SK-N-SH (cell line): ENCODE data around the gene GAL3ST3. TPM values are rescaled to one million over a fixed set of nuclear protein-coding genes. Genes with fewer than 3 reads are reported as not detected.

Experiments
- CTCF ChIA-PET: fragments of 300-600, 350-600 bp; formaldehyde crosslinking; extraction: SDS; loops from one replicate; lab custom pipeline; 2021; lab: Yijun Ruan, JAX
- POLR2A ChIA-PET: fragments of 350-600 bp; sonication (Branson Sonifier 250); formaldehyde crosslinking; extraction: SDS; loops from one replicate; lab custom pipeline; 2020; ENCODE audit warnings: antibody characterized with exemption, inconsistent platforms; lab: Yijun Ruan, JAX
- DNase-seq: peaks from one replicate; pipeline ENCODE4 v3.0.0; 2012
- H2AFZ ChIP-seq: fragments of 200-600 bp; sonication (generic); 2 replicates; pipeline ENCODE4 v1.8.1; 2016; ENCODE audit warnings: antibody characterized with exemption, mild to moderate bottlenecking, low read depth
- H3F3A ChIP-seq: fragments of 200-600 bp; sonication (generic); replicated peaks from 2 replicates; pipeline ENCODE3; 2016; ENCODE audit warnings: antibody characterized with exemption, mild to moderate bottlenecking; ENCODE audit not compliant: insufficient read depth
- H3K27ac ChIP-seq, 2 experiments: fragments of 200-500 bp in 1 of 2; fragments of 200-600 bp in 1 of 2; sonication (Bioruptor generic) in 1 of 2; sonication (generic), shearing (Covaris generic) in 1 of 2; 2 replicates each; pipeline versions ENCODE4 v1.5.1 to v1.6.1; 2014 to 2016; ENCODE audit warnings: low read depth in 2 of 2, inconsistent platforms in 1 of 2, low read length in 1 of 2, mild to moderate bottlenecking in 1 of 2, mixed read lengths in 1 of 2
- H3K27me3 ChIP-seq: fragments of 200-600 bp; sonication (generic), shearing (Covaris generic); 2 replicates; pipeline ENCODE4 v1.6.1; 2016; ENCODE audit warnings: mixed run types; ENCODE audit not compliant: insufficient read depth
- H3K36me3 ChIP-seq, 2 experiments: fragments of 200-500 bp in 1 of 2; fragments of 200-600 bp in 1 of 2; sonication (Bioruptor generic) in 1 of 2; sonication (generic) in 1 of 2; replicated peaks in 1 of 2; 2 replicates each; pipeline versions ENCODE3 to v1.5.1; 2014 to 2016; ENCODE audit warnings: low read length in 1 of 2, mild to moderate bottlenecking in 1 of 2; ENCODE audit not compliant: insufficient read depth in 2 of 2, control insufficient read depth in 1 of 2
- H3K4me1 ChIP-seq, 2 experiments: fragments of 200-500 bp in 1 of 2; fragments of 200-600 bp in 1 of 2; sonication (Bioruptor generic) in 1 of 2; sonication (generic), shearing (Covaris generic) in 1 of 2; 2 replicates each; pipeline versions ENCODE4 v1.5.1 to v1.6.1; 2014 to 2016; ENCODE audit warnings: low read depth in 1 of 2, low read length in 1 of 2, mixed run types in 1 of 2; ENCODE audit not compliant: insufficient read depth in 2 of 2, control insufficient read depth in 1 of 2
- H3K4me2 ChIP-seq: fragments of 200-600 bp; sonication (generic), shearing (Covaris generic); 2 replicates; pipeline ENCODE4 v1.6.1; 2017; ENCODE audit warnings: mixed run types
- H3K4me3 ChIP-seq, 2 experiments: fragments of 200-500 bp in 1 of 2; fragments of 200-600 bp in 1 of 2; sonication (Bioruptor generic) in 1 of 2; sonication (generic), shearing (Covaris generic) in 1 of 2; 2 replicates each; pipeline versions ENCODE4 v1.5.1 to v1.8.1; 2014 to 2016; ENCODE audit warnings: low read depth in 2 of 2, inconsistent platforms in 1 of 2, low read length in 1 of 2, mild to moderate bottlenecking in 1 of 2, mixed read lengths in 1 of 2, moderate library complexity in 1 of 2
- H3K79me2 ChIP-seq: fragments of 200-600 bp; sonication (generic); 2 replicates; pipeline ENCODE4 v1.8.1; 2017; ENCODE audit warnings: mild to moderate bottlenecking; ENCODE audit not compliant: insufficient read depth
- H3K9ac ChIP-seq: fragments of 200-600 bp; sonication (generic); 2 replicates; pipeline ENCODE4 v1.6.1; 2017; ENCODE audit warnings: mixed run types
- H3K9me2 ChIP-seq: fragments of 200-600 bp; sonication (generic); 2 replicates; pipeline ENCODE4 v1.6.1; 2017; ENCODE audit warnings: mixed run types
- H3K9me3 ChIP-seq: fragments of 200-600 bp; sonication (generic); 2 replicates; pipeline ENCODE4 v1.6.1; 2017; ENCODE audit warnings: mixed run types, mild to moderate bottlenecking, moderate library complexity
- H4K20me1 ChIP-seq: fragments of 200-600 bp; sonication (generic); 2 replicates; pipeline ENCODE4 v1.6.1; 2017; ENCODE audit warnings: mild to moderate bottlenecking, mixed run types; ENCODE audit not compliant: insufficient read depth
- CTCF ChIP-seq: fragments of 200-600 bp; sonication (generic); IDR thresholded peaks from 2 replicates; pipeline ENCODE4 v1.6.1; 2017; ENCODE audit warnings: antibody characterized with exemption, mild to moderate bottlenecking, moderate library complexity
- EP300 ChIP-seq, 2 experiments: IDR thresholded peaks; 2 replicates each; pipeline versions ENCODE4 v1.4.0 to v1.6.1; 2012; ENCODE audit warnings: borderline replicate concordance in 1 of 2, low read depth in 1 of 2, low read length in 1 of 2
- EZH2phosphoT487 ChIP-seq: fragments of 200-600 bp; sonication (generic); IDR thresholded peaks from 2 replicates; pipeline ENCODE4 v1.6.1; 2017; ENCODE audit warnings: low read depth, mixed run types, mild to moderate bottlenecking, antibody characterized with exemption, moderate library complexity, borderline replicate concordance
- MXI1 ChIP-seq: IDR thresholded peaks from 2 replicates; pipeline ENCODE4 v1.6.1; 2012; ENCODE audit warnings: mild to moderate bottlenecking, low read depth, low read length, improper control_type of control experiment
- NFIC ChIP-seq: IDR thresholded peaks from 2 replicates; pipeline ENCODE4 v1.4.0; 2012; ENCODE audit warnings: borderline replicate concordance
- PBX3 ChIP-seq: IDR thresholded peaks from 2 replicates; pipeline ENCODE4; 2012
- POLR2AphosphoS5 ChIP-seq: IDR thresholded peaks from 2 replicates; pipeline ENCODE4 v1.6.1; 2012; ENCODE audit warnings: low read depth, low read length
- SIN3A ChIP-seq: IDR thresholded peaks from 2 replicates; pipeline ENCODE4 v1.6.1; 2012; ENCODE audit warnings: low read depth, mild to moderate bottlenecking, low read length, moderate library complexity, borderline replicate concordance
- TAF1 ChIP-seq: IDR thresholded peaks from 2 replicates; pipeline ENCODE4 v1.6.1; 2012; ENCODE audit warnings: low read depth, mild to moderate bottlenecking, low read length, moderate library complexity, borderline replicate concordance
- USF2 ChIP-seq: fragments of 150-350 bp; IDR thresholded peaks from 2 replicates; pipeline ENCODE4 v1.6.1; 2017; ENCODE audit warnings: antibody characterized with exemption, low read length, low read depth, borderline replicate concordance
- YY1 ChIP-seq: IDR thresholded peaks from 2 replicates; pipeline ENCODE4 v1.4.0; 2012; ENCODE audit warnings: low read depth, mild to moderate bottlenecking
- WGBS: methylation state at CpG from one replicate; pipeline ENCODE4 v1.1.6; 2017; ENCODE audit warnings: low lambda C conversion rate; 5-methylcytosine and 5-hydroxymethylcytosine counted together
- polyA plus RNA-seq, 3 experiments: library from polyadenylated mRNA; depleted of rRNA; stranded (reverse); fragments of >200 nt; gene quantifications; 2 replicates each; pipeline ENCODE4 v1.2.3, GENCODE V29; 2012

The GAL3ST3 gene
- polyA plus RNA-seq, 1 of the 3 experiments (the other 2 are of a cell fraction), result 3.2 TPM

DNA sequence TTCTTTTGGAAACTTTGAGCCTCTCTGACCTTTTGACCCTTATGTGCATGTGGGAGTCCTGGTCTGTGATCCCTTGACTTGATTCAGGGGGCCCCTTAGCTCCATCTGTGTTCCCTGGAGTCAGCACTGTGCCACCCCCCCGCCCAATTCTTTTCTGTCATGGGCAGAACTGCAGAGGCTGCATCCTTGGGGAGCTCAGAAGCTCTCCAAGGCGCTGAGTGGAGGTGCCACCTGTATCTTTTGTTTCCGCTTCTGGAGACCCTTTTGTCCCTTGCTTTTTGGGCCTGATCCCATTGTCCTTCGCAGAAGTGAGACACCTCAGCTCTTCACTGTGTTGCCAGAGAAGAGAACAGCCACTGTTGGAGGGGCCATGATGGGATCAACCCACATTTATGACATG, 18.7 kb upstream of the GAL3ST3 start:
- H3K4me1 ChIP-seq, result peaks cover 20 to 25% of the 10 kb centered on the region in 2 experiments; a peak in 3 of 4 replicates
- no peak overlapping the region for H3K4me3 ChIP-seq
- no peak overlapping the region for H2AFZ ChIP-seq
- no peaks in the 10 kb centered on the region for H3K9me3 ChIP-seq
- DNase-seq, result no peak
- H3K36me3 ChIP-seq, result peaks cover 59 to 60% of the 10 kb centered on the region in 2 experiments
- POLR2A ChIA-PET, result no interaction called here
- H3K4me2 ChIP-seq, result no peak overlapping the region
- CTCF ChIA-PET, result interaction anchor here (1.0 to 8.2 kb wide), 24 partner anchors 8 to 356 kb away, joined by 3 to 101 read pairs (median 7); partner anchors contain the start of genes CCDC85B, CST6, KAT5 and RAB1B
- no peaks in the 10 kb centered on the region for H3K9me2 ChIP-seq
- peaks cover 56% of the 10 kb centered on the region for H3K79me2 ChIP-seq
- 100% methylated on average over 4 of the region's 4 CpGs for WGBS
- peaks cover 20% of the 10 kb centered on the region for H4K20me1 ChIP-seq
- peak overlapping the region; percentile 2 to 60; a peak in 3 of 4 replicates for H3K27ac ChIP-seq
- no peaks in the 10 kb centered on the region for H3K27me3 ChIP-seq
- peaks cover 69% of the 10 kb centered on the region for H3F3A ChIP-seq
- TF ChIP-seq TAF1, result no peak
- no peak overlapping the region for H3K9ac ChIP-seq

DNA sequence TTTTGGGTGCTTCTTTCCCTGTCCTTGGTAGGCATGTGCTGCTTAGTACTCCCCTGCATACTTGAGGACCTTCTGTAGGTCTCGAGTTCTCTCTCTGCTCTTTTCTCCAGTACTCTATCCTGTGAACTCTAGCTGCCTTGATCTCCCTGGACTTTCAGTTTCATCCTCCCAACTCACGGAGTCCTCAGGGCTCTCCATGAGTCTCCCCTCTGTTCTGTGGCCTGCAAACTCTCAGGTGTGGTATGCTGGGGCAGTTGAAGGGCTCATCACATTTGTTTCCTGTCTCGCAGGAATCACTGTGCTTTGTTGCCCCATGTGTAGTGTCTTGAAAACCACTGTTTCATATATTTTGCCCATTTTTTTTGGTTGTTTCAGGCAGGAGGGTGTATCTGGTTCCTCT, 17.8 kb upstream of the GAL3ST3 start:
- ChIA-PET POLR2A (no interaction called here), CTCF (interaction anchor here (1.3 to 8.2 kb wide), 6 partner anchors 13 to 68 kb away, joined by 5 to 101 read pairs (median 44); partner anchors contain the start of gene SF3B2)
- Histone ChIP-seq H3K36me3 (peaks cover 67% of the 10 kb centered on the region in 2 experiments), H3K79me2 (peaks cover 52% of the 10 kb centered on the region), H3K4me1 (peaks cover 12 to 20% of the 10 kb centered on the region in 2 experiments; a peak in 3 of 4 replicates), H3K4me3 (no peak overlapping the region), H4K20me1 (peaks cover 12% of the 10 kb centered on the region), H2AFZ (no peak overlapping the region), H3K27ac (peak overlapping the region in 1 of 2 experiments; percentile 12; a peak in 2 of 4 replicates), H3K4me2 (no peak overlapping the region), H3K9ac (no peak overlapping the region), H3K27me3 (no peaks in the 10 kb centered on the region), H3K9me2 (no peaks in the 10 kb centered on the region), H3F3A (peaks cover 73% of the 10 kb centered on the region), H3K9me3 (no peaks in the 10 kb centered on the region)
- no peak for DNase-seq
- 98% methylated on average over 3 of the region's 3 CpGs for WGBS
- TF ChIP-seq YY1, result no peak
- TF ChIP-seq USF2, result no peak

GRCh38 chr11:66064571-66064970, 15.6 kb upstream of the GAL3ST3 start:
- 100% methylated on average over 1 of the region's 1 CpG for WGBS
- H3K4me1 ChIP-seq, result peaks cover 11 to 15% of the 10 kb centered on the region in 2 experiments; a peak in 3 of 4 replicates
- H3K27ac ChIP-seq, result no peak overlapping the region
- peaks cover 87 to 88% of the 10 kb centered on the region in 2 experiments for H3K36me3 ChIP-seq
- peaks cover 38% of the 10 kb centered on the region for H3K79me2 ChIP-seq
- peaks cover 5% of the 10 kb centered on the region; the same call in 1 of the 2 replicates for H4K20me1 ChIP-seq
- no peak for DNase-seq
- no peak overlapping the region for H3K4me3 ChIP-seq
- H3K4me2 ChIP-seq, result no peak overlapping the region
- no peaks in the 10 kb centered on the region for H3K9me2 ChIP-seq
- ChIA-PET POLR2A (no interaction called here), CTCF (interaction anchor here (1.6 to 2.9 kb wide), 2 partner anchors 12 to 19 kb away, joined by 5 to 11 read pairs; partner anchors contain the start of gene SF3B2)
- H2AFZ ChIP-seq, result no peak overlapping the region
- TF ChIP-seq CTCF, result no peak
- TF ChIP-seq PBX3, result no peak
- TF ChIP-seq POLR2AphosphoS5, result no peak
- no peak for TF ChIP-seq YY1
- no peak for TF ChIP-seq EZH2phosphoT487
- TF ChIP-seq SIN3A, result no peak
- no peak for TF ChIP-seq MXI1
- TF ChIP-seq NFIC, result no peak
- no peak for TF ChIP-seq EP300 (IDR thresholded peaks at IDR 0.05; ENCODE audit: borderline replicate concordance in 1 of 2, low read depth in 1 of 2, low read length in 1 of 2)
- no peaks in the 10 kb centered on the region for H3K9me3 ChIP-seq
- no peaks in the 10 kb centered on the region for H3K27me3 ChIP-seq
- H3F3A ChIP-seq, result peaks cover 72% of the 10 kb centered on the region
- H3K9ac ChIP-seq, result no peak overlapping the region
